Activated effector memory CD4-positive, alpha-beta T cell treated with Interleukin-2 at 50 U/mL for 16 hours (primary cell): ENCODE data around the gene SF3B5.
A peak's percentile ranks its signal among the peaks of the same experiment; 100 is the strongest.
"Not testable (repeated sequence)": the region's sequence is repeated elsewhere in the genome, so short reads cannot be mapped to it uniquely, and the experiment has no call there.

Source experiments
- DNase-seq: peaks from one replicate; pipeline ENCODE4 v3.0.0-alpha.2; 2020

SF3B5 gene

GRCh38 chr6:144095134-144096002, at the start of gene SF3B5:
Gene SF3B5, minus strand, starts transcription at chr6:144095573. Its CDS starts 76 bp downstream, at chr6:144095497.
- DNase-seq = peak; percentile 95

GRCh38 chr6:144144996-144145395, 49.6 kb upstream of the SF3B5 start:
- DNase-seq = no peak

GRCh38 chr6:144143878-144144277, 48.5 kb upstream of the SF3B5 start:
- DNase-seq = no peak

- DNase-seq = no peak
Observed at GRCh38 chr6:144143106-144143505, 47.7 kb upstream of the SF3B5 start.

GRCh38 chr6:144141470-144141869, 46.1 kb upstream of the SF3B5 start:
- no peak for DNase-seq

GRCh38 chr6:144140867-144141266, 45.5 kb upstream of the SF3B5 start:
- no peak for DNase-seq

- DNase-seq = no peak
Observed at GRCh38 chr6:144139817-144140216, 44.4 kb upstream of the SF3B5 start.

GRCh38 chr6:144138542-144138941, 43.2 kb upstream of the SF3B5 start:
- no peak for DNase-seq

GRCh38 chr6:144134737-144135136, 39.4 kb upstream of the SF3B5 start:
- no peak for DNase-seq

GRCh38 chr6:144134176-144134575, 38.8 kb upstream of the SF3B5 start:
- DNase-seq = no peak

- no peak for DNase-seq
Observed at GRCh38 chr6:144133225-144133821, 38.0 kb upstream of the SF3B5 start.

- not testable (repeated sequence) for DNase-seq
Observed at GRCh38 chr6:144132167-144132690, 36.9 kb upstream of the SF3B5 start.

- DNase-seq = no peak
Observed at GRCh38 chr6:144131248-144131709, 35.9 kb upstream of the SF3B5 start.

GRCh38 chr6:144129469-144129868, 34.1 kb upstream of the SF3B5 start:
- DNase-seq = no peak

GRCh38 chr6:144127097-144127496, 31.7 kb upstream of the SF3B5 start:
- no peak for DNase-seq

- no peak for DNase-seq
Observed at GRCh38 chr6:144123836-144124235, 28.5 kb upstream of the SF3B5 start.

- DNase-seq = no peak
Observed at GRCh38 chr6:144123421-144123820, 28.0 kb upstream of the SF3B5 start.

- DNase-seq = no peak
Observed at GRCh38 chr6:144122861-144123260, 27.5 kb upstream of the SF3B5 start.

GRCh38 chr6:144119376-144119775, 24.0 kb upstream of the SF3B5 start:
- DNase-seq = no peak

GRCh38 chr6:144115219-144115618, 19.8 kb upstream of the SF3B5 start:
- no peak for DNase-seq

GRCh38 chr6:144113366-144113765, 18.0 kb upstream of the SF3B5 start:
- DNase-seq = no peak

GRCh38 chr6:144110210-144110609, 14.8 kb upstream of the SF3B5 start:
- no peak for DNase-seq

GRCh38 chr6:144106206-144106605, 10.8 kb upstream of the SF3B5 start:
- DNase-seq = no peak

- DNase-seq = no peak
Observed at GRCh38 chr6:144104898-144105487, 9.6 kb upstream of the SF3B5 start.
